SK-N-SH (cell line): ENCODE measurements around the gene ROPN1B. TPM values are rescaled to one million over a fixed set of nuclear protein-coding genes. Genes with fewer than 3 reads are reported as not detected.
"Not testable (repeated sequence)": the region's sequence is repeated elsewhere in the genome, so short reads cannot be mapped to it uniquely, and the experiment has no call there.

Experiments
- CTCF ChIA-PET: fragments of 300-600, 350-600 bp; formaldehyde crosslinking; extraction: SDS; loops from one replicate; lab custom pipeline; 2021; lab: Yijun Ruan, JAX
- POLR2A ChIA-PET: fragments of 350-600 bp; sonication (Branson Sonifier 250); formaldehyde crosslinking; extraction: SDS; loops from one replicate; lab custom pipeline; 2020; ENCODE audit warnings: antibody characterized with exemption, inconsistent platforms; lab: Yijun Ruan, JAX
- DNase-seq: peaks from one replicate; pipeline ENCODE4 v3.0.0; 2012
- H2AFZ ChIP-seq: fragments of 200-600 bp; sonication (generic); 2 replicates; pipeline ENCODE4 v1.8.1; 2016; ENCODE audit warnings: antibody characterized with exemption, mild to moderate bottlenecking, low read depth
- H3F3A ChIP-seq: fragments of 200-600 bp; sonication (generic); replicated peaks from 2 replicates; pipeline ENCODE3; 2016; ENCODE audit warnings: antibody characterized with exemption, mild to moderate bottlenecking; ENCODE audit not compliant: insufficient read depth
- H3K27ac ChIP-seq, 2 experiments: fragments of 200-500 bp in 1 of 2; fragments of 200-600 bp in 1 of 2; sonication (Bioruptor generic) in 1 of 2; sonication (generic), shearing (Covaris generic) in 1 of 2; 2 replicates each; pipeline versions ENCODE4 v1.5.1 to v1.6.1; 2014 to 2016; ENCODE audit warnings: low read depth in 2 of 2, inconsistent platforms in 1 of 2, low read length in 1 of 2, mild to moderate bottlenecking in 1 of 2, mixed read lengths in 1 of 2
- H3K27me3 ChIP-seq: fragments of 200-600 bp; sonication (generic), shearing (Covaris generic); 2 replicates; pipeline ENCODE4 v1.6.1; 2016; ENCODE audit warnings: mixed run types; ENCODE audit not compliant: insufficient read depth
- H3K36me3 ChIP-seq, 2 experiments: fragments of 200-500 bp in 1 of 2; fragments of 200-600 bp in 1 of 2; sonication (Bioruptor generic) in 1 of 2; sonication (generic) in 1 of 2; replicated peaks in 1 of 2; 2 replicates each; pipeline versions ENCODE3 to v1.5.1; 2014 to 2016; ENCODE audit warnings: low read length in 1 of 2, mild to moderate bottlenecking in 1 of 2; ENCODE audit not compliant: insufficient read depth in 2 of 2, control insufficient read depth in 1 of 2
- H3K4me1 ChIP-seq, 2 experiments: fragments of 200-500 bp in 1 of 2; fragments of 200-600 bp in 1 of 2; sonication (Bioruptor generic) in 1 of 2; sonication (generic), shearing (Covaris generic) in 1 of 2; 2 replicates each; pipeline versions ENCODE4 v1.5.1 to v1.6.1; 2014 to 2016; ENCODE audit warnings: low read depth in 1 of 2, low read length in 1 of 2, mixed run types in 1 of 2; ENCODE audit not compliant: insufficient read depth in 2 of 2, control insufficient read depth in 1 of 2
- H3K4me2 ChIP-seq: fragments of 200-600 bp; sonication (generic), shearing (Covaris generic); 2 replicates; pipeline ENCODE4 v1.6.1; 2017; ENCODE audit warnings: mixed run types
- H3K4me3 ChIP-seq, 2 experiments: fragments of 200-500 bp in 1 of 2; fragments of 200-600 bp in 1 of 2; sonication (Bioruptor generic) in 1 of 2; sonication (generic), shearing (Covaris generic) in 1 of 2; 2 replicates each; pipeline versions ENCODE4 v1.5.1 to v1.8.1; 2014 to 2016; ENCODE audit warnings: low read depth in 2 of 2, inconsistent platforms in 1 of 2, low read length in 1 of 2, mild to moderate bottlenecking in 1 of 2, mixed read lengths in 1 of 2, moderate library complexity in 1 of 2
- H3K79me2 ChIP-seq: fragments of 200-600 bp; sonication (generic); 2 replicates; pipeline ENCODE4 v1.8.1; 2017; ENCODE audit warnings: mild to moderate bottlenecking; ENCODE audit not compliant: insufficient read depth
- H3K9ac ChIP-seq: fragments of 200-600 bp; sonication (generic); 2 replicates; pipeline ENCODE4 v1.6.1; 2017; ENCODE audit warnings: mixed run types
- H3K9me2 ChIP-seq: fragments of 200-600 bp; sonication (generic); 2 replicates; pipeline ENCODE4 v1.6.1; 2017; ENCODE audit warnings: mixed run types
- H3K9me3 ChIP-seq: fragments of 200-600 bp; sonication (generic); 2 replicates; pipeline ENCODE4 v1.6.1; 2017; ENCODE audit warnings: mixed run types, mild to moderate bottlenecking, moderate library complexity
- H4K20me1 ChIP-seq: fragments of 200-600 bp; sonication (generic); 2 replicates; pipeline ENCODE4 v1.6.1; 2017; ENCODE audit warnings: mild to moderate bottlenecking, mixed run types; ENCODE audit not compliant: insufficient read depth
- EP300 ChIP-seq, 2 experiments: IDR thresholded peaks; 2 replicates each; pipeline versions ENCODE4 v1.4.0 to v1.6.1; 2012; ENCODE audit warnings: borderline replicate concordance in 1 of 2, low read depth in 1 of 2, low read length in 1 of 2
- FOSL2 ChIP-seq: IDR thresholded peaks from 2 replicates; pipeline ENCODE4 v1.4.0; 2012; ENCODE audit warnings: low read depth, mild to moderate bottlenecking, moderate library complexity, borderline replicate concordance
- FOXJ3 ChIP-seq: sonication (generic); formaldehyde crosslinking; IDR thresholded peaks from 2 replicates; pipeline ENCODE4 v1.5.1; 2020; ENCODE audit warnings: mild to moderate bottlenecking, missing genetic modification reagents
- GATA2 ChIP-seq: sonication (generic); formaldehyde crosslinking; IDR thresholded peaks from 2 replicates; pipeline ENCODE4 v1.5.0; 2020; ENCODE audit warnings: mild to moderate bottlenecking, missing genetic modification reagents
- MXI1 ChIP-seq: IDR thresholded peaks from 2 replicates; pipeline ENCODE4 v1.6.1; 2012; ENCODE audit warnings: mild to moderate bottlenecking, low read depth, low read length, improper control_type of control experiment
- NRF1 ChIP-seq: IDR thresholded peaks from 2 replicates; pipeline ENCODE4 v1.6.1; 2012; ENCODE audit warnings: low read depth, mild to moderate bottlenecking, low read length
- PBX3 ChIP-seq: IDR thresholded peaks from 2 replicates; pipeline ENCODE4; 2012
- RXRA ChIP-seq: IDR thresholded peaks from 2 replicates; pipeline ENCODE4 v1.4.0; 2012; ENCODE audit warnings: low read depth, mild to moderate bottlenecking, borderline replicate concordance
- SIN3A ChIP-seq: IDR thresholded peaks from 2 replicates; pipeline ENCODE4 v1.6.1; 2012; ENCODE audit warnings: low read depth, mild to moderate bottlenecking, low read length, moderate library complexity, borderline replicate concordance
- TCF12 ChIP-seq: IDR thresholded peaks from 2 replicates; pipeline ENCODE4 v1.4.0; 2012
- TEAD4 ChIP-seq: IDR thresholded peaks from 2 replicates; pipeline ENCODE4 v1.4.0; 2012; ENCODE audit warnings: mild to moderate bottlenecking, borderline replicate concordance; ENCODE audit not compliant: insufficient read depth
- ZBTB33 ChIP-seq: IDR thresholded peaks from 2 replicates; pipeline ENCODE4 v1.4.0; 2012; ENCODE audit warnings: low read depth, borderline replicate concordance
- WGBS: methylation state at CpG from one replicate; pipeline ENCODE4 v1.1.6; 2017; ENCODE audit warnings: low lambda C conversion rate; 5-methylcytosine and 5-hydroxymethylcytosine counted together
- polyA plus RNA-seq, 3 experiments: library from polyadenylated mRNA; depleted of rRNA; stranded (reverse); fragments of >200 nt; gene quantifications; 2 replicates each; pipeline ENCODE4 v1.2.3, GENCODE V29; 2012
- TF ChIP-seq, protein P1 (sequence below): fragments of 150-350 bp; IDR thresholded peaks from 2 replicates; pipeline ENCODE4 v1.6.1; 2017; ENCODE audit warnings: antibody characterized with exemption, low read length, low read depth, borderline replicate concordance

ROPN1B gene
- polyA plus RNA-seq, 1 of the 3 experiments (the other 2 are of a cell fraction): not detected

DNA sequence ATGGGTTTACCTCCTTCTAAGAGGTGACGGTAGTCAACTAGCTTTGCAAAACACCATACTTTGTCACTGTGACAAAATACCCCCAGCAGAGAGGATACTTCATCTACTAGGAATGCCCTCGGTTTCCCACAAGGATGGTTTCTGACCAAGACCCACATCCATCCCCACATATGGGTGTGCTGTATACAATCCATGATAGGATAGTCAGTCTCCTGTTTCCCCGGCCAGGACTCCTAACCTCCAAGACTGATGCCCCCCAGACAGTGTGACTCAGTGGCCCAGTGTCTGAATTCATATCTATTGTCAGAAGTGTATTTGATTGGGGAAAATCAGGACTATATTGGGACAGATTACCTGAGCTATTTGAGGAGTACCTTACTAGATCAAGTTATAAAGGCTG, 17.8 kb upstream of the ROPN1B start:
- H3K36me3 ChIP-seq, DNase-seq, H3K79me2 ChIP-seq, H3K27ac ChIP-seq, H3F3A ChIP-seq, H3K4me1 ChIP-seq, H3K9ac ChIP-seq, H3K9me3 ChIP-seq, H3K4me3 ChIP-seq, H3K27me3 ChIP-seq, H2AFZ ChIP-seq, POLR2A ChIA-PET, H3K9me2 ChIP-seq, H3K4me2 ChIP-seq, H4K20me1 ChIP-seq: not testable (repeated sequence)
- 34% methylated on average over 3 of the region's 3 CpGs for WGBS
- CTCF ChIA-PET: interaction anchor here (1.3 kb wide), 1 partner anchor 21 kb away, joined by 3 read pairs; no protein-coding TSS in a partner anchor

- H3K4me1 ChIP-seq, H3K9me3 ChIP-seq, H3K27ac ChIP-seq, H3K36me3 ChIP-seq, H3K9me2 ChIP-seq, H4K20me1 ChIP-seq, H3K27me3 ChIP-seq, H3K9ac ChIP-seq, H3K79me2 ChIP-seq, POLR2A ChIA-PET, H2AFZ ChIP-seq, H3K4me2 ChIP-seq, H3K4me3 ChIP-seq, CTCF ChIA-PET, DNase-seq, H3F3A ChIP-seq: not testable (repeated sequence)
- 84% methylated on average over 4 of the region's 4 CpGs for WGBS
Observed at GRCh38 chr3:125957020-125957419, 12.0 kb upstream of the ROPN1B start.

GRCh38 chr3:125957674-125958510, 11.1 kb upstream of the ROPN1B start:
- 50% methylated on average over 2 of the region's 75 CpGs for WGBS
- H3K4me2 ChIP-seq: no peak overlapping the region
- POLR2A ChIA-PET: no interaction called here

More at GRCh38 chr3:125957674-125958510, 11.1 kb upstream of the ROPN1B start:
- TF ChIP-seq ZBTB33: no peak
- no peak for TF ChIP-seq RXRA
- TF ChIP-seq, protein P1, sequence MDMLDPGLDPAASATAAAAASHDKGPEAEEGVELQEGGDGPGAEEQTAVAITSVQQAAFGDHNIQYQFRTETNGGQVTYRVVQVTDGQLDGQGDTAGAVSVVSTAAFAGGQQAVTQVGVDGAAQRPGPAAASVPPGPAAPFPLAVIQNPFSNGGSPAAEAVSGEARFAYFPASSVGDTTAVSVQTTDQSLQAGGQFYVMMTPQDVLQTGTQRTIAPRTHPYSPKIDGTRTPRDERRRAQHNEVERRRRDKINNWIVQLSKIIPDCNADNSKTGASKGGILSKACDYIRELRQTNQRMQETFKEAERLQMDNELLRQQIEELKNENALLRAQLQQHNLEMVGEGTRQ: no peak
- no peak for TF ChIP-seq EP300 (IDR thresholded peaks at IDR 0.05; ENCODE audit: borderline replicate concordance in 1 of 2, low read depth in 1 of 2, low read length in 1 of 2)
- no peak for TF ChIP-seq MXI1
- TF ChIP-seq SIN3A: no peak
- TF ChIP-seq TCF12: no peak
- TF ChIP-seq TEAD4: no peak
- no peak for TF ChIP-seq FOSL2
- no peak for TF ChIP-seq PBX3
- no peak for TF ChIP-seq FOXJ3 (CRISPR knock-in tag)
- no peak for TF ChIP-seq GATA2 (CRISPR knock-in tag)
- TF ChIP-seq NRF1: no peak
- TF ChIP-seq, all 33 proteins: peak for 0
- H3K36me3 ChIP-seq: no peaks in the 10 kb centered on the region
- H3K27ac ChIP-seq: no peak overlapping the region
- H3K79me2 ChIP-seq: no peaks in the 10 kb centered on the region
- H2AFZ ChIP-seq: no peak overlapping the region
- no peaks in the 10 kb centered on the region for H3K4me1 ChIP-seq
- peak; percentile 79 for DNase-seq
- no peaks in the 10 kb centered on the region for H3K27me3 ChIP-seq
- no peak overlapping the region for H3K9ac ChIP-seq
- no peaks in the 10 kb centered on the region for H3K9me3 ChIP-seq
- CTCF ChIA-PET: no interaction called here
- H3F3A ChIP-seq: no peaks in the 10 kb centered on the region
- H3K4me3 ChIP-seq: no peak overlapping the region
- no peaks in the 10 kb centered on the region for H4K20me1 ChIP-seq
- no peaks in the 10 kb centered on the region for H3K9me2 ChIP-seq
